Small intestine (tissue), 7 donors: Measurements from ENCODE around the gene SDCBP2. TPM values are rescaled to one million over a fixed set of nuclear protein-coding genes. Genes with fewer than 3 reads are reported as not detected.

Experiments
- DNase-seq, 2 donors: peaks; one replicate each; pipeline versions ENCODE4 v3.0.0 to v3.0.0-alpha.2; 2013
- FAIRE-seq: peaks from 2 replicates; lab custom pipeline; 2012; peaks lifted over from hg19 to GRCh38; lab: Jason Lieb, UNC
- H3K27ac ChIP-seq, 3 donors: one replicate each; pipeline ENCODE4 v1.5.1; 2013; ENCODE audit warnings: low read length in 2 of 3, mild to moderate bottlenecking in 2 of 3, control low read depth in 1 of 3, inconsistent platforms in 1 of 3, low read depth in 1 of 3, moderate library complexity in 1 of 3
- H3K27me3 ChIP-seq, 3 donors: one replicate each; pipeline ENCODE4 v1.6.1; 2013; ENCODE audit warnings: low read length in 3 of 3, inconsistent platforms in 1 of 3; ENCODE audit not compliant: control insufficient read depth in 3 of 3, insufficient read depth in 3 of 3
- H3K36me3 ChIP-seq, 3 donors: one replicate each; pipeline ENCODE4 v1.6.1; 2013; ENCODE audit warnings: low read length in 3 of 3, inconsistent platforms in 1 of 3, low read depth in 1 of 3, mild to moderate bottlenecking in 1 of 3, moderate library complexity in 1 of 3; ENCODE audit not compliant: control insufficient read depth in 3 of 3, insufficient read depth in 2 of 3
- H3K4me1 ChIP-seq, 3 donors: one replicate each; pipeline ENCODE4 v1.6.1; 2013; ENCODE audit warnings: low read length in 2 of 3, inconsistent platforms in 1 of 3, low read depth in 1 of 3, mild to moderate bottlenecking in 1 of 3, moderate library complexity in 1 of 3; ENCODE audit not compliant: control insufficient read depth in 3 of 3, insufficient read depth in 2 of 3
- H3K4me3 ChIP-seq, 3 donors: one replicate each; pipeline ENCODE4 v1.5.1; 2013; ENCODE audit warnings: low read length in 3 of 3, control low read depth in 1 of 3, inconsistent platforms in 1 of 3, low read depth in 1 of 3, mild to moderate bottlenecking in 1 of 3, moderate library complexity in 1 of 3
- H3K9me3 ChIP-seq, 2 donors: one replicate each; pipeline ENCODE4 v1.6.1; 2013; ENCODE audit warnings: low read depth in 1 of 2, low read length in 1 of 2; ENCODE audit not compliant: control insufficient read depth in 2 of 2, insufficient read depth in 1 of 2
- WGBS, 3 donors: extraction: QIAGEN DNeasy Blood & Tissue Kit; methylation state at CpG; one replicate each; pipeline ENCODE4 v1.1.7; 2013; 5-methylcytosine and 5-hydroxymethylcytosine counted together
- polyA plus RNA-seq, 4 donors: library from polyadenylated mRNA; stranded (reverse) in 3 of 4; unstranded in 1 of 4; fragments of 200-250 nt in 3 of 4; fragments of 120-200 nt in 1 of 4; gene quantifications; one replicate each; pipeline versions ENCODE4 v1.2.1 to v1.2.3, GENCODE V29; 2013
- donor health status: healthy with polysubstance abuse.
- donor health status: control.
- donor health status: control.
- donor health status: Bipolar disorder and iron deficiency.
- donor health status: healthy.

The SDCBP2 gene
- polyA plus RNA-seq, 4 donors: 94.4 to 724 (median 292) TPM

DNA sequence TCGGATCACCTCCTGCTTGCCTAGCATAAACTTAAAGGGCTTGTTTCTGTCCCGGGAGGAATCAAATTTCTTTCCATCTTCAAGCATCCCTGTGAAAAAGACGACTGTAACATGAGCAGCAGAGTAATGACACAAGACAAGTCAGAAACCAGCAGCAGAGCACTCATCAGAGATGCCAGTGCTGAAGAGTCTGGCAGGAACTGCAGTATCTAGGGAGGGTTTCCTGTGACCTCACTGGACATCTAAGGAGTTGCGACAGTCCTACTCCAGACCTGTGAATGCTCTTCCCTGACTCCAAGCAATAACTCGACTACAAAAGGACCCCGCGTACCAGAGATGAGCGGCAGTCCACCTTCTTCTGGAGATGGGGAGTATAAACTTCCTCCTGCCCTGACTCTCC, 46.6 kb upstream of the SDCBP2 start:
- Histone ChIP-seq H3K36me3 (peaks cover 0 to 45% (median 6%) of the 10 kb centered on the region in 3 donors), H3K27me3 (no peaks in the 10 kb centered on the region), H3K9me3 (no peaks in the 10 kb centered on the region), H3K4me3 (no peak overlapping the region), H3K27ac (no peak overlapping the region), H3K4me1 (peaks cover 16 to 26% (median 22%) of the 10 kb centered on the region in 3 donors)
- FAIRE-seq (no peak), DNase-seq (no peak)
- WGBS, 3 donors: 65 to 77% (median 70%) methylated on average over 8 of the region's 8 CpGs

DNA sequence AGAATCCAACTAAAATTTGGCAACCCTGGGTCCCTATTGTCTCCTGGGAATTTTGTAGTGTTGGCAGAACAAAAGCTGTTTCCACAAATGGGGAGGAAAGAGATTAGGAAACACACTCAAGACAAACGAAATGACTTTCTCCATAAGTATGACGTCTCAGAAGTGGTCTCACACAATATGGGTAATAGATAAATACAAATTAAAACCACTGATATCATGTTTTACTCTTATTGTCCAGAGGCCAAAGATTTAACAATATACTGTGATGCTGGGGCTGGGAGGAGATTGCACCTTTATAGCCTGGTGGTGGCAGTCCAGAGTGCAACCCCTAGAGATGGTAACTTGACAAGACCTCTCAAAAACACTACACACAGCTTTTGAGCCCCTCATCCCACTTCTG, 45.3 kb upstream of the SDCBP2 start:
- WGBS, 3 donors: 76 to 91% (median 85%) methylated on average over 2 of the region's 2 CpGs

DNA sequence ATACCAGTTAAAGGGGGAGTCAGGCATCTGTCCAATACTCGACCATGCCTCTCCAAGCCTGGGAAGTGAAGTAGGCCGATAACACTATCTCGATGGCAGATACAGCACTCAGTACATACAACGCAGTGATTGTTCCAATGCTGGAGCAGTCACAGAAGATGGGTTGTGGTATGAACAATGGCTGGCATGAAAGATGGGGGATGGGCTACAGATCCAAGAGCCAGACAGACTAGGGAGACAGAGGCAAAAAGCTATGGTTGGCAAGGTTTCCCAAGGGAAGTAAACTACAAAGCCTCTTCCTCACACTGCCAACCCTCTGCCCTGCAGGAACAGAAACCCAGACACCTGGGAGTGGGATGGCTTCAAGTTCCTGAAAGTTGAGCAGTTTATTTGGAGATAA, 44.7 kb upstream of the SDCBP2 start:
- FAIRE-seq (no peak), DNase-seq (no peak)
- Histone ChIP-seq H3K4me1 (peaks cover 11 to 27% (median 18%) of the 10 kb centered on the region in 3 donors), H3K4me3 (no peak overlapping the region), H3K27me3 (no peaks in the 10 kb centered on the region), H3K27ac (no peak overlapping the region), H3K9me3 (no peaks in the 10 kb centered on the region), H3K36me3 (peaks cover 2 to 50% (median 6%) of the 10 kb centered on the region in 3 donors)
- WGBS, 3 donors: 78 to 87% (median 79%) methylated on average over 4 of the region's 4 CpGs

More for the DNA sequence above, 45.3 kb upstream of the SDCBP2 start:
- no peak for DNase-seq
- Histone ChIP-seq H3K36me3 (peaks cover 2 to 47% (median 6%) of the 10 kb centered on the region in 3 donors), H3K27me3 (no peaks in the 10 kb centered on the region), H3K4me1 (peaks cover 13 to 24% (median 15%) of the 10 kb centered on the region in 3 donors), H3K4me3 (no peak overlapping the region), H3K9me3 (no peaks in the 10 kb centered on the region), H3K27ac (no peak overlapping the region)
- FAIRE-seq: no peak

DNA sequence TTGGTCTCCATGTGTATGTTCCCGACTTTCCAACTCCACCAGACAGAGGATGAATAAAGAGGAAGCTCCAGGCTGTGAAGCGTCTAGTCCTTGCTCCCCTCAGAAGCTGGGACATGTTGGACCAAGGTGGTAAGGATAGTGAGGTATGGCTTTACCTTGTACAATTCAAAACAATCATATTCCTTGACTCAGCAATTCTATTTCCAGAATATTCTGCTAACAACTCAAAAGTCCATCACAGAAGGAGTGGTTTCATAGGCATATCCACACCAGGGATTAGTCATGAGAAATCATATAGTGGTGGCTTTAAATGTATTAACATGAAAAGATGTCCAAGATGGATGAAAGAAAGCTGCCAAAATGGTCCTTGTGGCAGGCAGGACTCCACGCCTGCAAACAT, 44.1 kb upstream of the SDCBP2 start:
- no peaks in the 10 kb centered on the region for H3K27me3 ChIP-seq
- no peak for DNase-seq
- peaks cover 9 to 23% (median 17%) of the 10 kb centered on the region in 3 donors for H3K4me1 ChIP-seq
- no peak for FAIRE-seq
- H3K4me3 ChIP-seq: no peak overlapping the region
- WGBS, 3 donors: 89 to 92% (median 91%) methylated on average over 3 of the region's 3 CpGs
- peaks cover 2 to 54% (median 6%) of the 10 kb centered on the region in 3 donors for H3K36me3 ChIP-seq
- no peak overlapping the region for H3K27ac ChIP-seq
- no peaks in the 10 kb centered on the region for H3K9me3 ChIP-seq

DNA sequence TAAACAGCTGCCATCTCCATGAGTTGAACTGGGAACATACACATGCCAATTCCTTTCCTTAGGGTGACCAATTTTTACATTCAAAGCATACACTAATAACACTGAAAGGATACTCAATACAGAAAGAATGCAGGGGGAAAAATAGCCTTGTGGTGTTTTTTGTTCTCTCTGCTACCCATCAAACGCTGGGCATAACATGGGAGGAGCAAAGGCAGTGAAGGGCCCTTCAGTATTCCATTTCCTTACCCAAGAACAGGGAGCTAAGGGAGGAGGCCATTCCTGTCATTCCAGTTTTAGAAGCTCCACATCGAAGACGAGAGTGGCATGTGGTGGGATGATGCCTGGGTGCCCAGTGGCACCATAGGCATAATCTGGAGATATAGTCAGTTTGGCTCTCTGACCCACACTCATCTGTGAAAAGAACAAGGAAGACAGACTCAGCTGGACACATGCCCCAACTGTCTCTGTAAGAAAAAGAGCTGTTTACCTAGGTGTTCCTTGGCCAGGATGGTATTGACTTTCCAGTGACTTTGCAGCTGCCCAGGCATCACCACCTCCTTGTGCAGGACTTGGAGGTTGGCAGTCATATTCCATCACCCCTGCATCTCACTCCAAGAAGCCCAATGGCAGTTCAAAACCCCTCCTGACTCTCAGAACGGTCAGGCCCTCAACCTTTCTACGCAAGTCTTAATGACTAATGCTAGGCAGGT, 43.0 kb upstream of the SDCBP2 start:
- WGBS, 3 donors: 84 to 90% (median 85%) methylated on average over 5 of the region's 5 CpGs
- Histone ChIP-seq H3K27ac (no peak overlapping the region), H3K4me3 (no peak overlapping the region), H3K36me3 (peaks cover 4 to 49% (median 6%) of the 10 kb centered on the region in 3 donors), H3K9me3 (peaks cover 0 to 4% of the 10 kb centered on the region in 2 donors), H3K4me1 (peaks cover 3 to 15% (median 8%) of the 10 kb centered on the region in 3 donors), H3K27me3 (no peaks in the 10 kb centered on the region)
- FAIRE-seq (no peak), DNase-seq (no peak)

DNA sequence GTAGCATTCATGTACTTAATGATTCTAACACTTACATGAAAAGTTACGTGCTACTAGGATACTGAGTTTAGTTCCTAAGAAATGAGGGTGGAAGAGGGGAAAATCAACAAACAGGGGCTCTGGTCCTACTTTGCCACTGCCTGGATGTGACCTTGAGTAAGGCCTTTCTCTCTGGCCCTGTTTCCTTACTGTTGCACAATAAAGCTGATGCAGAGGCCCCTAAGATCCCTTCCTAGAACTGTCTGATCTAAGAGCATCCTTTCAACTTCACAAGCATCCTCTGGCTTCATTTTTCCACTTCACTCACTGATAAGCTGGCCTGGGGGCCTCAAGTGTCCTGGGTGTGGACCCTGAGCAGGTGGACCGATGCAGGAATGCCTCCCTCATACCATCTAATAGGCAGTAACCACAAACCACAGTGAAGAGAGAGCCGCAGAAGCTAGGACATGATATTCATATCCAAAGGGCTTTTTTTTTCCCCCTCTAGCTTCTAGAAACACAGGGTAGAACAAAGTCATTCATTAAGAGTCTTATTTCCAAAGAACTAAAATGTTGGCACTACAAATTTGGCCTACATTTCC, 42.4 kb upstream of the SDCBP2 start:
- H3K27ac ChIP-seq: peak overlapping the region in 1 of 3 donors; percentile 30
- H3K36me3 ChIP-seq: peaks cover 4 to 52% (median 6%) of the 10 kb centered on the region in 3 donors
- no peak overlapping the region for H3K4me3 ChIP-seq
- no peaks in the 10 kb centered on the region for H3K27me3 ChIP-seq
- WGBS, 3 donors: 78 to 91% (median 80%) methylated on average over 3 of the region's 3 CpGs
- DNase-seq (no peak), FAIRE-seq (no peak)
- H3K9me3 ChIP-seq: peaks cover 0 to 4% of the 10 kb centered on the region in 2 donors
- peaks cover 3 to 13% (median 8%) of the 10 kb centered on the region in 3 donors for H3K4me1 ChIP-seq

DNA sequence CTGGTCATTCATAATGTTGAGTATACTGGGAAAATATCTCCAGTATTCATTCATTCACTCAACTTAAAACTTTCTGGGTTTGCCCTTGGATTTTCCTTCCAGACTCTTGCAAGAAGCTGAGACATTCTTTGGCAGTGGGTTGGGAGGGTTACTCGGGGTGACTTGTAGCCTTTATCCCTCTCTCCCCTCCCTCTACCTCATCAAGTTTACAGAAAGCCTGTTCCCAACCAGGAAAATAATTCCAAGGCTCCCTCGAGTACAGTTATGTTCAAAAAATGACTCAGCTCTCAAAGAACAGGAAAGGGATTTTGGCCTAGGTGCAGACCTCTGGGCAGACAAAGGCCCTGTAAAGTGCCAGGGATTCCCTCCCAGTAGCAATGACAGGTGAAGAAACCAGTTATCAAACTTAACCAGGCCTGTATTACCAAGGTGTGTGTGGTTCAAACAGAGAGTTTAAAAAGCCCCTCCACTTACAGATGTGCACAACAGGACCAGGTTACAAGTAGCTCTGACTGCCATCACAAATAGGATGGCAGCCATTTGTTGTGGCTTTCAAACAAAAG, 41.7 kb upstream of the SDCBP2 start:
- H3K36me3 ChIP-seq: peaks cover 4 to 48% (median 6%) of the 10 kb centered on the region in 3 donors
- H3K4me1 ChIP-seq: peaks cover 3 to 12% (median 8%) of the 10 kb centered on the region in 3 donors
- no peak for FAIRE-seq
- peak overlapping the region in 1 of 3 donors; percentile 30 for H3K27ac ChIP-seq
- no peaks in the 10 kb centered on the region for H3K27me3 ChIP-seq
- no peak for DNase-seq
- WGBS, 3 donors: 40 to 61% (median 50%) methylated on average over 2 of the region's 2 CpGs
- H3K4me3 ChIP-seq: no peak overlapping the region
- peaks cover 0 to 4% of the 10 kb centered on the region in 2 donors for H3K9me3 ChIP-seq

DNA sequence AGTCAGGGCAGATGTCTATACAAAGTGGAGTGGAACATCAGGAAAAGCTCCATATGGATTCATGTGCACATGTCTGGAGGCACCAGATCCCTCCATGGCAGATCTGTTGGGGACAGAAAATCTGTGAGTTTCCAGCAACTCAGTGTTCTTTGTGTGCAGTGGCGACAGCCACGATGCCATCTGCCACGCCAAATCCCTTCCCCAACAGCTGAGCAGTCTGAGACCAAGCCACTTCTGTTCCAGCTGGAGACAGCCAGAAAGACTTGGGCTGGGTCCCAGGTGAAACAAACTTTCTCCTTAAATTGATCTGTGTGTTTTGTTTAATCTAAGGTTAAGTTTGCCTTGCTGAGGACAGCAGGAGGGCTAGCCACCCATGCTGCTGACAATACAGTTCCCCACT, 41.0 kb upstream of the SDCBP2 start:
- Histone ChIP-seq H3K4me1 (peaks cover 3 to 13% (median 8%) of the 10 kb centered on the region in 3 donors), H3K27ac (no peak overlapping the region), H3K4me3 (no peak overlapping the region), H3K36me3 (peaks cover 4 to 52% (median 6%) of the 10 kb centered on the region in 3 donors), H3K9me3 (peaks cover 0 to 4% of the 10 kb centered on the region in 2 donors), H3K27me3 (no peaks in the 10 kb centered on the region)
- DNase-seq (no peak), FAIRE-seq (no peak)
- 81 to 83% (median 82%) methylated on average over 3 of the region's 3 CpGs for WGBS, 3 donors
